WTC11 (cell line): Measurements from ENCODE around the gene MTHFD1L. TPM values are rescaled to one million over a fixed set of nuclear protein-coding genes. Genes with fewer than 3 reads are reported as not detected.
A peak's percentile ranks its signal among the peaks of the same experiment; 100 is the strongest.

Source experiments
- ATAC-seq: fragments of 200-7000 bp; cut with Tn5 transposase; 2 replicates; pipeline ENCODE4 v1.10.0; 2021; ENCODE audit warnings: mild to moderate bottlenecking, moderate library complexity
- CTCF ChIA-PET: fragments of 300-600 bp; sonication (Branson Sonifier 250); formaldehyde crosslinking; loops from one replicate; lab custom pipeline; 2021; ENCODE audit warnings: antibody characterized with exemption; lab: Charles Lee
- POLR2A ChIA-PET: fragments of 350-600 bp; sonication (Branson Sonifier 250); formaldehyde crosslinking; loops from one replicate; lab custom pipeline; 2021; ENCODE audit warnings: antibody characterized with exemption; lab: Charles Lee
- DNase-seq: peaks from one replicate; pipeline ENCODE4 v3.0.0; 2021; ENCODE audit warnings: low spot score
- H3K27ac Mint-ChIP-seq: 2 replicates; pipeline ENCODE4 v1.8.0; 2021; ENCODE audit warnings: mixed read lengths
- H3K27me3 Mint-ChIP-seq: 2 replicates; pipeline ENCODE4 v1.8.0; 2021; ENCODE audit warnings: low read depth, mild to moderate bottlenecking, moderate library complexity, mixed read lengths
- H3K36me3 Mint-ChIP-seq: 2 replicates; pipeline ENCODE4 v1.8.0; 2021; ENCODE audit warnings: mixed read lengths
- H3K4me1 Mint-ChIP-seq: 2 replicates; pipeline ENCODE4 v1.8.0; 2022; ENCODE audit warnings: mixed read lengths
- H3K4me3 Mint-ChIP-seq: 2 replicates; pipeline ENCODE4 v1.8.0; 2021; ENCODE audit warnings: mild to moderate bottlenecking, moderate library complexity, mixed read lengths
- H3K9me3 Mint-ChIP-seq: 2 replicates; pipeline ENCODE4 v1.8.0; 2021; ENCODE audit warnings: mixed read lengths
- ELF4 ChIP-seq: sonication (generic); formaldehyde crosslinking; IDR thresholded peaks from 2 replicates; pipeline ENCODE4 v1.8.1; 2022; ENCODE audit warnings: low read depth, mild to moderate bottlenecking, moderate library complexity, missing genetic modification reagents
- FOXK1 ChIP-seq: sonication (generic); formaldehyde crosslinking; IDR thresholded peaks from 2 replicates; pipeline ENCODE4 v1.8.0; 2022; ENCODE audit warnings: mild to moderate bottlenecking, moderate library complexity, missing genetic modification reagents
- GRHL2 ChIP-seq: fragments of 250-450 bp; sonication (Bioruptor Pico); IDR thresholded peaks from 2 replicates; pipeline ENCODE4 v1.8.0; 2022; ENCODE audit warnings: mild to moderate bottlenecking, moderate library complexity; ENCODE audit not compliant: insufficient replicate concordance, severe bottlenecking
- GTF2I ChIP-seq: fragments of 250-450 bp; sonication (Bioruptor Pico); conservative IDR thresholded peaks from 2 replicates; pipeline ENCODE4 v1.4.0; 2021; ENCODE audit warnings: mild to moderate bottlenecking
- MYBL2 ChIP-seq: sonication (generic); formaldehyde crosslinking; IDR thresholded peaks from 2 replicates; pipeline ENCODE4 v1.8.1; 2023; ENCODE audit warnings: mild to moderate bottlenecking, moderate library complexity, missing genetic modification reagents
- NFYB ChIP-seq: sonication (generic); formaldehyde crosslinking; conservative IDR thresholded peaks from 2 replicates; pipeline ENCODE4 v1.8.0; 2022; ENCODE audit warnings: low read depth, missing genetic modification reagents
- OVOL2 ChIP-seq: fragments of 250-450 bp; sonication (Bioruptor Pico); IDR thresholded peaks from 2 replicates; pipeline ENCODE4 v1.9.0; 2021; ENCODE audit warnings: mild to moderate bottlenecking, borderline replicate concordance
- RELA ChIP-seq: sonication (generic); formaldehyde crosslinking; IDR thresholded peaks from 2 replicates; pipeline ENCODE4 v1.8.1; 2022; ENCODE audit warnings: missing genetic modification reagents, mild to moderate bottlenecking, borderline replicate concordance
- SMAD3 ChIP-seq: sonication (generic); formaldehyde crosslinking; IDR thresholded peaks from 2 replicates; pipeline ENCODE4 v1.8.0; 2022; ENCODE audit warnings: missing genetic modification reagents, mild to moderate bottlenecking, borderline replicate concordance
- SMAD4 ChIP-seq: sonication (generic); formaldehyde crosslinking; IDR thresholded peaks from 2 replicates; pipeline ENCODE4 v1.8.0; 2022; ENCODE audit warnings: mild to moderate bottlenecking, missing genetic modification reagents
- SP1 ChIP-seq: sonication (generic); formaldehyde crosslinking; conservative IDR thresholded peaks from 2 replicates; pipeline ENCODE4 v1.8.1; 2022; ENCODE audit warnings: missing genetic modification reagents
- ZNF317 ChIP-seq: sonication (generic); formaldehyde crosslinking; IDR thresholded peaks from 2 replicates; pipeline ENCODE4 v1.8.1; 2023; ENCODE audit warnings: low read depth, mild to moderate bottlenecking, moderate library complexity, missing genetic modification reagents, borderline replicate concordance
- total RNA-seq: library from RNA; stranded (reverse); gene quantifications from 3 replicates; pipeline ENCODE4 v1.2.3, GENCODE V29; 2021
- TF ChIP-seq, protein P1 (sequence below): sonication (generic); formaldehyde crosslinking; IDR thresholded peaks from 2 replicates; pipeline ENCODE4 v1.8.0; 2022; ENCODE audit warnings: mild to moderate bottlenecking, missing genetic modification reagents
- TF ChIP-seq, protein P2 (sequence below): fragments of 250-450 bp; sonication (Bioruptor Pico); IDR thresholded peaks from 2 replicates; pipeline ENCODE4 v1.9.0; 2021; ENCODE audit warnings: mild to moderate bottlenecking, borderline replicate concordance
- TF ChIP-seq, protein P3 (sequence below): sonication (generic); formaldehyde crosslinking; IDR thresholded peaks from 2 replicates; pipeline ENCODE4 v1.8.1; 2022; ENCODE audit warnings: low read depth, mild to moderate bottlenecking, moderate library complexity, missing genetic modification reagents, borderline replicate concordance
- TF ChIP-seq, protein P4 (sequence below): fragments of 250-450 bp; sonication (Bioruptor Pico); IDR thresholded peaks from 2 replicates; pipeline ENCODE4 v1.8.0; 2021; ENCODE audit warnings: mild to moderate bottlenecking
- TF ChIP-seq, protein P5 (sequence below): sonication (generic); formaldehyde crosslinking; IDR thresholded peaks from 2 replicates; pipeline ENCODE4 v1.8.1; 2023; ENCODE audit warnings: mild to moderate bottlenecking, missing genetic modification reagents, moderate library complexity
- TF ChIP-seq, protein P6 (sequence below): sonication (generic); formaldehyde crosslinking; IDR thresholded peaks from 2 replicates; pipeline ENCODE4 v1.8.0; 2022; ENCODE audit warnings: mild to moderate bottlenecking, missing genetic modification reagents
- TF ChIP-seq, protein P7 (sequence below): sonication (generic); formaldehyde crosslinking; IDR thresholded peaks from 2 replicates; pipeline ENCODE4 v1.8.0; 2022; ENCODE audit warnings: missing genetic modification reagents
- TF ChIP-seq, protein P8 (sequence below): fragments of 250-450 bp; sonication (Bioruptor Pico); IDR thresholded peaks from 2 replicates; pipeline ENCODE4 v1.9.0; 2021; ENCODE audit warnings: moderate library complexity, mild to moderate bottlenecking, inconsistent platforms, borderline replicate concordance

The MTHFD1L gene
- total RNA-seq, 1 experiment from 2014 or later: 104 TPM

DNA sequence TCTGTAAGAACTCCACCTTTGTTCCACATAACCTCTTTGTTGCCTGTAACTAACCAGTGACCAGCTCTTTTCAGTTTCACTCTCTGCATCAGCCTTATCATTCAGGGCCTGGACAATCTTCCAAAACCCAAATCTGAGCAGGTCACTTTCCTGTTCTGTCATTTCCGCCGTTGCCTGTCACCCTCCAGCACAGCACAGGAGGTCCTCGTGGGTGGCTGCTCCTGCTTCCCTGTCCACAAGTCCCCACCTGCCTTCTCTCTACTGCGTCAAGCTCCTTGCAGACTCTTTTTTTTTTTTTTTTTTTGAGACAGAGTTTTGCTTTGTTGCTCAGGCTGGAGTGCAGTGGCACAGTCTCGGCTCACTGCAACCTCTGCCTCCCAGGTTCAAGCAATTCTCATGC is 73.9 kb downstream of the MTHFD1L start:
- no peak for DNase-seq
- CTCF ChIA-PET: no interaction called here
- Mint-ChIP-seq H3K4me3 (no peak overlapping the region), H3K27me3 (no peaks in the 10 kb centered on the region), H3K36me3 (peaks cover 46% of the 10 kb centered on the region), H3K27ac (no peak overlapping the region; the same call in 1 of the 2 replicates), H3K9me3 (no peaks in the 10 kb centered on the region), H3K4me1 (no peaks in the 10 kb centered on the region)
- TF ChIP-seq SP1 (CRISPR knock-in tag) (no peak), ELF4 (no peak), ZNF317 (CRISPR knock-in tag) (no peak), GRHL2 (CRISPR knock-in tag) (no peak), SMAD3 (no peak), MYBL2 (no peak), RELA (no peak)
- TF ChIP-seq, protein P1, sequence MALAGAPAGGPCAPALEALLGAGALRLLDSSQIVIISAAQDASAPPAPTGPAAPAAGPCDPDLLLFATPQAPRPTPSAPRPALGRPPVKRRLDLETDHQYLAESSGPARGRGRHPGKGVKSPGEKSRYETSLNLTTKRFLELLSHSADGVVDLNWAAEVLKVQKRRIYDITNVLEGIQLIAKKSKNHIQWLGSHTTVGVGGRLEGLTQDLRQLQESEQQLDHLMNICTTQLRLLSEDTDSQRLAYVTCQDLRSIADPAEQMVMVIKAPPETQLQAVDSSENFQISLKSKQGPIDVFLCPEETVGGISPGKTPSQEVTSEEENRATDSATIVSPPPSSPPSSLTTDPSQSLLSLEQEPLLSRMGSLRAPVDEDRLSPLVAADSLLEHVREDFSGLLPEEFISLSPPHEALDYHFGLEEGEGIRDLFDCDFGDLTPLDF (CRISPR knock-in tag): no peak
- TF ChIP-seq, protein P2, sequence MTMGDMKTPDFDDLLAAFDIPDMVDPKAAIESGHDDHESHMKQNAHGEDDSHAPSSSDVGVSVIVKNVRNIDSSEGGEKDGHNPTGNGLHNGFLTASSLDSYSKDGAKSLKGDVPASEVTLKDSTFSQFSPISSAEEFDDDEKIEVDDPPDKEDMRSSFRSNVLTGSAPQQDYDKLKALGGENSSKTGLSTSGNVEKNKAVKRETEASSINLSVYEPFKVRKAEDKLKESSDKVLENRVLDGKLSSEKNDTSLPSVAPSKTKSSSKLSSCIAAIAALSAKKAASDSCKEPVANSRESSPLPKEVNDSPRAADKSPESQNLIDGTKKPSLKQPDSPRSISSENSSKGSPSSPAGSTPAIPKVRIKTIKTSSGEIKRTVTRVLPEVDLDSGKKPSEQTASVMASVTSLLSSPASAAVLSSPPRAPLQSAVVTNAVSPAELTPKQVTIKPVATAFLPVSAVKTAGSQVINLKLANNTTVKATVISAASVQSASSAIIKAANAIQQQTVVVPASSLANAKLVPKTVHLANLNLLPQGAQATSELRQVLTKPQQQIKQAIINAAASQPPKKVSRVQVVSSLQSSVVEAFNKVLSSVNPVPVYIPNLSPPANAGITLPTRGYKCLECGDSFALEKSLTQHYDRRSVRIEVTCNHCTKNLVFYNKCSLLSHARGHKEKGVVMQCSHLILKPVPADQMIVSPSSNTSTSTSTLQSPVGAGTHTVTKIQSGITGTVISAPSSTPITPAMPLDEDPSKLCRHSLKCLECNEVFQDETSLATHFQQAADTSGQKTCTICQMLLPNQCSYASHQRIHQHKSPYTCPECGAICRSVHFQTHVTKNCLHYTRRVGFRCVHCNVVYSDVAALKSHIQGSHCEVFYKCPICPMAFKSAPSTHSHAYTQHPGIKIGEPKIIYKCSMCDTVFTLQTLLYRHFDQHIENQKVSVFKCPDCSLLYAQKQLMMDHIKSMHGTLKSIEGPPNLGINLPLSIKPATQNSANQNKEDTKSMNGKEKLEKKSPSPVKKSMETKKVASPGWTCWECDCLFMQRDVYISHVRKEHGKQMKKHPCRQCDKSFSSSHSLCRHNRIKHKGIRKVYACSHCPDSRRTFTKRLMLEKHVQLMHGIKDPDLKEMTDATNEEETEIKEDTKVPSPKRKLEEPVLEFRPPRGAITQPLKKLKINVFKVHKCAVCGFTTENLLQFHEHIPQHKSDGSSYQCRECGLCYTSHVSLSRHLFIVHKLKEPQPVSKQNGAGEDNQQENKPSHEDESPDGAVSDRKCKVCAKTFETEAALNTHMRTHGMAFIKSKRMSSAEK (CRISPR knock-in tag): no peak
- TF ChIP-seq, protein P3, sequence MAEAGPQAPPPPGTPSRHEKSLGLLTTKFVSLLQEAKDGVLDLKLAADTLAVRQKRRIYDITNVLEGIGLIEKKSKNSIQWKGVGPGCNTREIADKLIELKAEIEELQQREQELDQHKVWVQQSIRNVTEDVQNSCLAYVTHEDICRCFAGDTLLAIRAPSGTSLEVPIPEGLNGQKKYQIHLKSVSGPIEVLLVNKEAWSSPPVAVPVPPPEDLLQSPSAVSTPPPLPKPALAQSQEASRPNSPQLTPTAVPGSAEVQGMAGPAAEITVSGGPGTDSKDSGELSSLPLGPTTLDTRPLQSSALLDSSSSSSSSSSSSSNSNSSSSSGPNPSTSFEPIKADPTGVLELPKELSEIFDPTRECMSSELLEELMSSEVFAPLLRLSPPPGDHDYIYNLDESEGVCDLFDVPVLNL (CRISPR knock-in tag): no peak
- TF ChIP-seq, protein P4, sequence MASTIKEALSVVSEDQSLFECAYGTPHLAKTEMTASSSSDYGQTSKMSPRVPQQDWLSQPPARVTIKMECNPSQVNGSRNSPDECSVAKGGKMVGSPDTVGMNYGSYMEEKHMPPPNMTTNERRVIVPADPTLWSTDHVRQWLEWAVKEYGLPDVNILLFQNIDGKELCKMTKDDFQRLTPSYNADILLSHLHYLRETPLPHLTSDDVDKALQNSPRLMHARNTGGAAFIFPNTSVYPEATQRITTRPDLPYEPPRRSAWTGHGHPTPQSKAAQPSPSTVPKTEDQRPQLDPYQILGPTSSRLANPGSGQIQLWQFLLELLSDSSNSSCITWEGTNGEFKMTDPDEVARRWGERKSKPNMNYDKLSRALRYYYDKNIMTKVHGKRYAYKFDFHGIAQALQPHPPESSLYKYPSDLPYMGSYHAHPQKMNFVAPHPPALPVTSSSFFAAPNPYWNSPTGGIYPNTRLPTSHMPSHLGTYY (CRISPR knock-in tag): no peak
- POLR2A ChIA-PET: no interaction called here
- ATAC-seq: no peak

DNA sequence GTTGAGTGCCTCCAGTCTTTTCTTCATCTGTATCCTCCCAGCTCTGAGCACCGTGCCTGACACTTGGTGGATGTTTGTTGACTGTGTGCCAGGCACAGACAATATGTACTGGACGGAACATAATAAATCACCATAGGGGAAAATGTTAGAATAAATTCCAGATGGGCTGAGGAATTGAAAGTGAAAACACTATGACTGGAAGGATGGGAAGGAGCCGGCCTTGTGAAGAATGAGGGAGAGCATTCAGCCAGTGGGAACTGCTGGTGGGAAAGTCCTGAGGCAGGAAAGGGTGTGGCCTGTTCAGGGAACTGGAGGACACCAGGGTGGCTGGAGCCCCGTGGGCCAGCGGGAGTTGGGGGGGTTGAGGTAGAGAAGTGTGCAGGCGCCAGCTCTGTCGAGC is 75.4 kb downstream of the MTHFD1L start:
- H3K27me3 Mint-ChIP-seq: no peaks in the 10 kb centered on the region
- H3K36me3 Mint-ChIP-seq: peaks cover 53% of the 10 kb centered on the region
- H3K27ac Mint-ChIP-seq: peak overlapping the region; percentile 80
- ChIA-PET POLR2A (no interaction called here), CTCF (no interaction called here)
- ATAC-seq (no peak), DNase-seq (no peak)
- H3K4me3 Mint-ChIP-seq: no peak overlapping the region
- H3K4me1 Mint-ChIP-seq: no peaks in the 10 kb centered on the region
- H3K9me3 Mint-ChIP-seq: no peaks in the 10 kb centered on the region
- TF ChIP-seq, protein P3 (CRISPR knock-in tag): no peak
- no peak for TF ChIP-seq RELA
- no peak for TF ChIP-seq FOXK1
- TF ChIP-seq GTF2I (CRISPR knock-in tag): no peak
- TF ChIP-seq, protein P5, sequence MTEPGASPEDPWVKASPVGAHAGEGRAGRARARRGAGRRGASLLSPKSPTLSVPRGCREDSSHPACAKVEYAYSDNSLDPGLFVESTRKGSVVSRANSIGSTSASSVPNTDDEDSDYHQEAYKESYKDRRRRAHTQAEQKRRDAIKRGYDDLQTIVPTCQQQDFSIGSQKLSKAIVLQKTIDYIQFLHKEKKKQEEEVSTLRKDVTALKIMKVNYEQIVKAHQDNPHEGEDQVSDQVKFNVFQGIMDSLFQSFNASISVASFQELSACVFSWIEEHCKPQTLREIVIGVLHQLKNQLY (CRISPR knock-in tag): no peak
- TF ChIP-seq, protein P6, sequence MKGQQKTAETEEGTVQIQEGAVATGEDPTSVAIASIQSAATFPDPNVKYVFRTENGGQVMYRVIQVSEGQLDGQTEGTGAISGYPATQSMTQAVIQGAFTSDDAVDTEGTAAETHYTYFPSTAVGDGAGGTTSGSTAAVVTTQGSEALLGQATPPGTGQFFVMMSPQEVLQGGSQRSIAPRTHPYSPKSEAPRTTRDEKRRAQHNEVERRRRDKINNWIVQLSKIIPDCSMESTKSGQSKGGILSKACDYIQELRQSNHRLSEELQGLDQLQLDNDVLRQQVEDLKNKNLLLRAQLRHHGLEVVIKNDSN (CRISPR knock-in tag): no peak
- no peak for TF ChIP-seq SMAD4 (CRISPR knock-in tag)
- no peak for TF ChIP-seq OVOL2
- TF ChIP-seq, protein P7, sequence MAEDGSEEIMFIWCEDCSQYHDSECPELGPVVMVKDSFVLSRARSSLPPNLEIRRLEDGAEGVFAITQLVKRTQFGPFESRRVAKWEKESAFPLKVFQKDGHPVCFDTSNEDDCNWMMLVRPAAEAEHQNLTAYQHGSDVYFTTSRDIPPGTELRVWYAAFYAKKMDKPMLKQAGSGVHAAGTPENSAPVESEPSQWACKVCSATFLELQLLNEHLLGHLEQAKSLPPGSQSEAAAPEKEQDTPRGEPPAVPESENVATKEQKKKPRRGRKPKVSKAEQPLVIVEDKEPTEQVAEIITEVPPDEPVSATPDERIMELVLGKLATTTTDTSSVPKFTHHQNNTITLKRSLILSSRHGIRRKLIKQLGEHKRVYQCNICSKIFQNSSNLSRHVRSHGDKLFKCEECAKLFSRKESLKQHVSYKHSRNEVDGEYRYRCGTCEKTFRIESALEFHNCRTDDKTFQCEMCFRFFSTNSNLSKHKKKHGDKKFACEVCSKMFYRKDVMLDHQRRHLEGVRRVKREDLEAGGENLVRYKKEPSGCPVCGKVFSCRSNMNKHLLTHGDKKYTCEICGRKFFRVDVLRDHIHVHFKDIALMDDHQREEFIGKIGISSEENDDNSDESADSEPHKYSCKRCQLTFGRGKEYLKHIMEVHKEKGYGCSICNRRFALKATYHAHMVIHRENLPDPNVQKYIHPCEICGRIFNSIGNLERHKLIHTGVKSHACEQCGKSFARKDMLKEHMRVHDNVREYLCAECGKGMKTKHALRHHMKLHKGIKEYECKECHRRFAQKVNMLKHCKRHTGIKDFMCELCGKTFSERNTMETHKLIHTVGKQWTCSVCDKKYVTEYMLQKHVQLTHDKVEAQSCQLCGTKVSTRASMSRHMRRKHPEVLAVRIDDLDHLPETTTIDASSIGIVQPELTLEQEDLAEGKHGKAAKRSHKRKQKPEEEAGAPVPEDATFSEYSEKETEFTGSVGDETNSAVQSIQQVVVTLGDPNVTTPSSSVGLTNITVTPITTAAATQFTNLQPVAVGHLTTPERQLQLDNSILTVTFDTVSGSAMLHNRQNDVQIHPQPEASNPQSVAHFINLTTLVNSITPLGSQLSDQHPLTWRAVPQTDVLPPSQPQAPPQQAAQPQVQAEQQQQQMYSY: no peak
- no peak for TF ChIP-seq NFYB (CRISPR knock-in tag)
- TF ChIP-seq ELF4: no peak
- TF ChIP-seq, protein P8, sequence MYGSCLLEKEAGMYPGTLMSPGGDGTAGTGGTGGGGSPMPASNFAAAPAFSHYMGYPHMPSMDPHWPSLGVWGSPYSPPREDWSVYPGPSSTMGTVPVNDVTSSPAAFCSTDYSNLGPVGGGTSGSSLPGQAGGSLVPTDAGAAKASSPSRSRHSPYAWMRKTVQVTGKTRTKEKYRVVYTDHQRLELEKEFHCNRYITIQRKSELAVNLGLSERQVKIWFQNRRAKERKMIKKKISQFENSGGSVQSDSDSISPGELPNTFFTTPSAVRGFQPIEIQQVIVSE (CRISPR knock-in tag): no peak
